HEK293 (cell line): Measurements from ENCODE around the gene DPH6.

ENCODE experiments used
- CTCF ChIA-PET: fragments of 350-600 bp; formaldehyde crosslinking; extraction: SDS; loops from one replicate; lab custom pipeline; 2021; ENCODE audit warnings: antibody characterized with exemption; lab: Yijun Ruan, JAX
- POLR2A ChIA-PET: fragments of 300-600 bp; formaldehyde crosslinking; extraction: SDS; loops from one replicate; lab custom pipeline; 2020; ENCODE audit warnings: antibody characterized with exemption, inconsistent platforms; lab: Yijun Ruan, JAX
- H3K27ac ChIP-seq: fragments of 200-500 bp; sonication (Bioruptor generic); 2 replicates; pipeline ENCODE4 v1.5.1; 2014; ENCODE audit warnings: low read depth, low read length, control low read depth, inconsistent platforms; ENCODE audit errors: extremely low read depth
- H3K36me3 ChIP-seq, 2 experiments: fragments of 200-500 bp in 1 of 2; sonication (Bioruptor generic) in 1 of 2; 1 replicate in 1 of 2; 2 replicates in 1 of 2; pipeline ENCODE4 v1.5.1; 2014 to 2017; ENCODE audit warnings: inconsistent platforms in 2 of 2, low read length in 2 of 2; ENCODE audit not compliant: control insufficient read depth in 2 of 2, insufficient read depth in 1 of 2
- H3K4me1 ChIP-seq: fragments of 200-500 bp; sonication (Bioruptor generic); 2 replicates; pipeline ENCODE4 v1.5.1; 2014; ENCODE audit warnings: mild to moderate bottlenecking, low read length, inconsistent platforms; ENCODE audit not compliant: control insufficient read depth, insufficient read depth
- H3K4me3 ChIP-seq: 2 replicates; pipeline ENCODE4 v1.5.1; 2011; ENCODE audit warnings: low read depth, mild to moderate bottlenecking, control low read depth, low read length, moderate library complexity
- H3K9me3 ChIP-seq: fragments of 200-500 bp; sonication (Bioruptor generic); 2 replicates; pipeline ENCODE4 v1.5.1; 2014; ENCODE audit warnings: low read depth, low read length, inconsistent platforms; ENCODE audit not compliant: control insufficient read depth, insufficient read depth
- ELK4 ChIP-seq: IDR thresholded peaks from 2 replicates; pipeline ENCODE4 v1.6.1; 2011; ENCODE audit warnings: mild to moderate bottlenecking, low read depth, low read length, borderline replicate concordance
- HOXA7 ChIP-seq: sonication (generic); formaldehyde crosslinking; IDR thresholded peaks from 2 replicates; pipeline ENCODE4 v1.8.1; 2022; ENCODE audit warnings: missing genetic modification reagents, borderline replicate concordance
- OSR2 ChIP-seq: fragments of 450-650 bp; formaldehyde crosslinking; IDR thresholded peaks from 2 replicates; pipeline ENCODE4 v1.5.1; 2016; ENCODE audit warnings: missing biosample characterization, missing genetic modification characterization
- PRDM2 ChIP-seq: fragments of 450-650 bp; formaldehyde crosslinking; IDR thresholded peaks from 2 replicates; pipeline ENCODE4 v1.5.1; 2016; ENCODE audit warnings: missing biosample characterization, missing genetic modification characterization, borderline replicate concordance
- ZBTB26 ChIP-seq: fragments of 450-650 bp; formaldehyde crosslinking; optimal IDR thresholded peaks from 2 replicates; pipeline ENCODE3; 2016; ENCODE audit warnings: missing biosample characterization, mild to moderate bottlenecking, missing genetic modification characterization
- ZNF335 ChIP-seq: fragments of 450-650 bp; formaldehyde crosslinking; conservative IDR thresholded peaks from 2 replicates; pipeline ENCODE4 v1.5.1; 2016; ENCODE audit warnings: missing biosample characterization, missing genetic modification characterization
- ZNF394 ChIP-seq: fragments of 450-650 bp; formaldehyde crosslinking; IDR thresholded peaks from 2 replicates; pipeline ENCODE4 v1.5.1; 2016; ENCODE audit warnings: missing biosample characterization, missing genetic modification characterization, mild to moderate bottlenecking, moderate library complexity, borderline replicate concordance
- ZNF416 ChIP-seq: fragments of 450-650 bp; formaldehyde crosslinking; IDR thresholded peaks from 2 replicates; pipeline ENCODE4 v1.5.1; 2016; ENCODE audit warnings: missing biosample characterization, missing genetic modification characterization
- ZNF580 ChIP-seq: fragments of 450-650 bp; formaldehyde crosslinking; IDR thresholded peaks from 2 replicates; pipeline ENCODE4 v1.5.1; 2016; ENCODE audit warnings: missing biosample characterization, missing genetic modification characterization
- ZNF585B ChIP-seq: fragments of 450-650 bp; formaldehyde crosslinking; IDR thresholded peaks from 2 replicates; pipeline ENCODE4 v1.5.1; 2016; ENCODE audit warnings: missing biosample characterization, missing genetic modification characterization
- ZNF623 ChIP-seq: fragments of 450-650 bp; formaldehyde crosslinking; IDR thresholded peaks from 2 replicates; pipeline ENCODE4 v1.5.1; 2016; ENCODE audit warnings: missing biosample characterization, missing genetic modification characterization
- ZNF624 ChIP-seq: fragments of 450-650 bp; formaldehyde crosslinking; IDR thresholded peaks from 2 replicates; pipeline ENCODE4 v1.5.1; 2017; ENCODE audit warnings: missing biosample characterization, missing genetic modification characterization
- ZNF645 ChIP-seq: fragments of 450-650 bp; formaldehyde crosslinking; IDR thresholded peaks from 2 replicates; pipeline ENCODE4; 2016; ENCODE audit warnings: missing biosample characterization, missing genetic modification characterization
- ZNF654 ChIP-seq: fragments of 450-650 bp; formaldehyde crosslinking; IDR thresholded peaks from 2 replicates; pipeline ENCODE4 v1.5.1; 2016; ENCODE audit warnings: low read depth, missing biosample characterization, missing genetic modification characterization
- ZNF658 ChIP-seq: fragments of 450-650 bp; formaldehyde crosslinking; IDR thresholded peaks from 2 replicates; pipeline ENCODE4; 2016; ENCODE audit warnings: missing biosample characterization, missing genetic modification characterization
- ZNF692 ChIP-seq: fragments of 450-650 bp; formaldehyde crosslinking; IDR thresholded peaks from 2 replicates; pipeline ENCODE4 v1.5.1; 2016; ENCODE audit warnings: missing biosample characterization, missing genetic modification characterization

Gene DPH6

GRCh38 chr15:35455201-35455600 is 90.8 kb downstream of the DPH6 start:
- no peak for TF ChIP-seq ZNF654
- no peak for TF ChIP-seq ZNF623 (tag by site-specific recombination)
- no peak for TF ChIP-seq ZNF624 (tag by site-specific recombination)
- no peak for TF ChIP-seq ZBTB26 (tag by site-specific recombination)
- no peak for TF ChIP-seq ZNF394 (tag by site-specific recombination)
- TF ChIP-seq ZNF335 (tag by site-specific recombination): no peak
- no peak for TF ChIP-seq ZNF416
- no peak for TF ChIP-seq OSR2 (tag by site-specific recombination)
- no peak for TF ChIP-seq ZNF580
- no peak for TF ChIP-seq ZNF645 (tag by site-specific recombination)
- TF ChIP-seq ZNF692: no peak
- TF ChIP-seq PRDM2: no peak
- TF ChIP-seq ZNF585B: no peak
- TF ChIP-seq ZNF658 (tag by site-specific recombination): no peak
- no peak for TF ChIP-seq HOXA7 (CRISPR knock-in tag)
- no peak for TF ChIP-seq ELK4
- Histone ChIP-seq H3K4me3 (no peak overlapping the region), H3K4me1 (no peaks in the 10 kb centered on the region), H3K36me3 (no peaks in the 10 kb centered on the region), H3K27ac (no peak overlapping the region), H3K9me3 (no peaks in the 10 kb centered on the region)
- ChIA-PET CTCF (no interaction called here), POLR2A (no interaction called here)
